IPS-NIHi7 (cell line): ENCODE measurements around the gene SSBP3.
"Not testable (repeated sequence)": the region's sequence is repeated elsewhere in the genome, so short reads cannot be mapped to it uniquely, and the experiment has no call there.

Source experiments
- DNase-seq: peaks from one replicate; pipeline ENCODE4 v3.0.0; 2012; ENCODE audit warnings: mixed read lengths; ENCODE audit errors: extremely low spot score

SSBP3 gene

DNA sequence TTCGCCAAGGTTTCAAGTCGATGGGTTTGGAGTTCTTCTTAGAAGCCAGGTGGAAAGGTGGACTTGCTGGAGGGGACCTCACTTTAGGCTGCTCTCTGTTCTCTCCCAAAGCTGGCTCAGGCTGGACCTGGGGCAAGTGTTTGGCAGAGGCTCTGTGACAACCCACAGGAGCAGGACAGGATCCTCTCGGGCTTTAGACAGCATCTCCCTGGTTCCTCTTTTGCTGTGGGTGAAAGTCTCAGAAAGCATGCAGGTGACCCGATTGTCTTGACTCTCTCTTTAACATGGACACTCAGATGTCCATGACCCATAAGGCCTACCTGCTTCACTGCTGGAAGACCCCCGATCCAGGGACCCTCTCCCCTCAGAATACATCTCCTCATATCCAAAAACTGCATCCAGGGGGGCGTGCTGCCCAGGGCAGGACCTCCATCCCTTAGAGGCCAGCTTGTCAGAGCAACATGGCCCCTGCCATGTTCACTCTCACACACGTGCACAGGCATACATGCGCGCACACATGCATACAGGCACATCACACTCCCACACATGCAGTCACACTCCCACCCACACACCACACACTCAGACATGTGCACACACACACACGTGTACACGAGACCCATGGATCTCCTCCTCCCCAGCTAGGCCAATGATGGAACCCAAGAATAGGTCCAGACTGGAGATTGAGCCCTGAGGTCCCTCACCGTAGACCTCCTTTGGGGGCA, 184.9 kb downstream of the SSBP3 start:
- DNase-seq, result no peak

DNA sequence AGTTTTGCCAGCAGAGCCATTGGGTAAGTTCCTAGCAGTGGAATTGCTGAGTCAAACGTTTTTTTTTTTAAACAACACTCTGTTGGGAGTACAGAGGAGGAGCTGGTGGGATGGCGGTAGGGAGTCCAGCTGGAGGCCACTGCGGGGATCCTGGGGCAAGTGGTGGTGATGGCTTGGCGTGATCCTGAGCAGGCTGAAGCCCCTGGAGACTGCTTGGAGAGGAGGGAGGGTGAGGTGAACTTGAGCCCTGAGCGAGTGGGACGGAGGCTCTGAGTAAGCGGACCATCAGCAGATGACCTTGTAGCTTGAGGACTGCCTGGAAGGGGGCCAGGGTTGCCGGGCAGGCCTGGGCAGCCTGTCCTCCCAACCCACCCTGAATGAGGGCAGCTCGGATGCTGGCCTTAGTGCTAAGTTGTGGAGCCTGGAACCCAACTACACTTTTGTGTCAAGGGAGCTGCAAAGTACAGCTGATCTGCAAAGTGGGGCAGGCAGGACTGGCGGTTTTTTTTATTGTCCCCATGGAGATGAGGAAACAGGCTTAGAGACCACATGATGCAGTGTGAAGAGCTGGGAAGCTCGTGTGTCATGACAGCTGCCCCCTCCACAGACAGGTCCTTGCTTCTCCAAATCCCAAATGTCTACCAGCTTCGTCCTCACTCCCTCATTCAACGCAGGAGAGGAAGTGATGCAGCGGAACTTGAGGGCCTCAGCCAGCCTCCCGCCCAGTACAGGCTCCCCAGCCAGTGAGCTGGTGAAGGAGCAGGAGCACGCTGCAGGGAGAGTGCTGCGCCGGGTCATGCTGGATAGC, 186.0 kb downstream of the SSBP3 start:
- DNase-seq, result no peak

DNA sequence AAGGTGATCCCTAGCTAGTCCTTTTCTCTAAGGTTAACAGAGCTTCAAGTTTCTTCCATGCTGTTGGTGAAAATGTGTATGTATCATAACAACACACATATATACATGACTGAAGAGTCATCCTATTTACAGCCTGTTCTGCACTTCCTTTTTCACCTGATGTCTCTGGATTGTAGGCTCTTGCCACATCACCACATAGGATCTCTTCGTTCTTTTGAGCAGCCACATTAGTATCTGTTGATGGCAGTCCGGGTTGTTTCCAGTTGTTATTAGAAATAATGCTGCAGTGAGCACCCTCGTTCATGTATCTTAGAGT, 186.5 kb downstream of the SSBP3 start:
- DNase-seq, result no peak

DNA sequence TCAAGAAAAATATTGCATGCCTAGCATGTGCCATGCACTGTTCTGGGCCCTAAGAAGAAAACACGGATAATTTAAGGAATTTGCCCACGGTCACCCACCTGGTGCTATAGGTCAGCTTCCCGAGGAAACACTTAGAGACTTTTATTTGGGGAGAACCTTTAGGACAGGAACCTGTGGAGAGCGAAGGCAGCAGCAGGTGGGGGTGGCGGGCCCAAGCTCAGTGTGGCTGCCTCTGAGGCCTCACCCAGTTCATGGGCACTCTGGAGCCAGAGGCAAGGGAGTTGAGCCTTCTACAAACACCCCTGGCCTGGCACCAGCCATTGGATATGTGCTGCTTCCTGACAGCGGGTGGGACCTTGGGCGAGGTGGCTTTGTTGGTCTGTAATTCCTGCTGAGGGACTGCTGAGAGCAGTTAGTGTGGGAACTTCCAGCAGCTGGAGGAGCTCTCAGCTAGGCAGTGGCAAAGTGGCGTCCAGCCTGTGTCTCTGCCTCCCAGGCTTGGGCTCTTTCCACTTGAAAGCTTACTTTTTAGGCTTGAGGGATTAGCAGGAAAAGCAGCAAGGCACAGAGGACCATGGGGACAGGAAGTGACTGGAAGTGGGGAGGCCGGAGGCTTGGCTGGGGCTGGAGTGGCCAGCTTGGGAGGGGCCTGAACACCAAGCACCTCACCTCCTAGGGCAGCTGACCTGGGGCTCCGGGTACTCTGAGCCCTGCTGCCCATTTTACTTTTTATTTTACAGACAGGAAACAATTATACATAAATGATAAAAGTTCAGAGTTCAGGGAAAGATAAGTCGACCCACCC, 187.1 kb downstream of the SSBP3 start:
- no peak for DNase-seq

DNA sequence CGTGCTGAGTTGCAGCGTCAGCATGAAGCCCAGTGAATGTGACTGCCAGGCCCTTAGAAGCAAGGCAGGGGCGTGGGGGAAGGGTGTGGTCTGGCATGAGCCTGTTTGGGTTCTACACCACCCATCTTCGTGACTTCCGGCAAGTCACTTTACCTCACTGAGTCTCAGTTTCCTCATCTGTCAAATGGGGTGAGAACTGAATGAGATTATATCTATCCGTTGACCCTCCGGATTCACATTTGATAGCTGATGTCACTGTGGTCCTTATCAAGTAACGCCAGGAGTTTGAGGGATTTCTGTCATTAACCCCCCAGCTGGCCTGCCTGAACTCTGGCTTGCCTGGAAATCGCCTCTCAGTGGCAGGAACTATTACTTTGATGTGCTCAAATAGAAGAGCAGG, 190.7 kb downstream of the SSBP3 start:
- DNase-seq, result no peak

DNA sequence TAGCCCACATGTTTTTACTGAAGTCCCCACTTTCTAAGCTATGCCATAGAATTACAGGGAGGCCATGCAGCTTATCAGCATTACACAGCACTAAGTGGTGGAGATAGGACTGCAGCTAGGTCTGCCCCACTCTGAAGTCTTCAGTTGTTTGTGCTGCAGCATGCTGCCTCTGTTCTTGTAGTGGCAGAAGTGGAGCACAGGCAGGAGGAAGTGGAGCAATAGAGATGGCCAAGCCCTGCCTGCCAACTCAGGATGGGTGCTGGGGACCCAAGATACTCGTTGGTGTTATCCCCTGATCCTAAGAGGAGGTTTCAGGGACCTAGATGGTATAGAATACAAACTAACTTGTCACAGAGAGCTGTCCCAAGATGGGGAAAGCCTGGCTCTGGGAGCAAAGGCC, 193.3 kb downstream of the SSBP3 start:
- no peak for DNase-seq

DNA sequence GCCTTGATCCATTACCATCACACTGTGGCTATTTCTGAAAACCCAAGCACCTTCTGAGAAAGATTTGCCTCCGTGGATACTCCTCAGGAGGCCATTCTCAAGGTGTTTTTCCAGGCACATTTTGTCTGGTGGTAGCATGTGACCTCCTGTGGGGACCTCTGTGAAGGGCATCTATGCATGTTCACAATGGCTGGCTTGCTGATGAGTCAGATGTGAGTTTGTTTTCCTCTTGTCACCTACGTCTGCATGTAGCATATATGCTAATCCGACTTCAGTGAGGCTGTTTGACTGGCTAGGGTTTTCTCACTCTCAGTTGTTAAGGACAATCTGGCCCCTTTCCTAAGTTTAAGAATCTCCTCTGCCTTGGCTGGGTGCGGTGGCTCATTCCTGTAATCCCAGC, 198.3 kb downstream of the SSBP3 start:
- DNase-seq, result not testable (repeated sequence)

DNA sequence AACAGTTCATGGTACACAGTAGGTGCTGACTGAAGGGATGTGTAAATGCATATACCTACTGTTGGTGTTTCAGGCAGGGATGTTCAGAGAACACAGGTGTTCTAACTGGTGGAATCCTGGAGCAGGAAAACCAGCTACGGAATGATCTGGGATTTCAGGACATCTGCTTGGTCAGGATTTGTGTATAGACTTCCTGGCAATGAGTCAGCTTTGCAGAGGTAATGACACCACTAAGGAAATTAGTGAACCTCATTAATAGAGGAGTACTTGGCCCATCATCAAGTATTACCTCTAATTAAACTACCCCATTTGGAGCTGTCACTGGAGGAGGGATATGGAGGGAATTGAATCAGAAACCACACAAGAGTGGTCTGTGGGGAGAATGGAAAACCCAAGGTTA, 198.9 kb downstream of the SSBP3 start:
- no peak for DNase-seq

DNA sequence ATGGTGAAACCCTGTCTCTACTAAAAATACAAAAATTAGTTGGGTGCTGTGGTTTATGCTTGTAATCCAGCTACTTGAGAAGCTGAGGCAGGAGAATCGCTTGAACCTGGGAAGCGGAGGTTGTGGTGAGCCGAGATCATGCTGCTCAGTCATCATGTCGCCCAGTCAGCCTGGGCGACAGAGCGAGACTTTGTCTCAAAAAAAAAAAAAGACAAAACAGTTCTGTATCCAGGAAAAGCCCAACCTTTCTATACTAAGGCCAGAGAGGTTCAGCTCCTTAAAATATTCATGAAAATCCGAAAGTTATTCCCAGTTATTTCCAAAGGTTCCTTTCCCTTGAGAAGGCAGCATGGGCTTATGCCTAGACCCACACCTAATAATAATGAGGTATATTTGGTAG, 202.0 kb downstream of the SSBP3 start:
- DNase-seq, result no peak

DNA sequence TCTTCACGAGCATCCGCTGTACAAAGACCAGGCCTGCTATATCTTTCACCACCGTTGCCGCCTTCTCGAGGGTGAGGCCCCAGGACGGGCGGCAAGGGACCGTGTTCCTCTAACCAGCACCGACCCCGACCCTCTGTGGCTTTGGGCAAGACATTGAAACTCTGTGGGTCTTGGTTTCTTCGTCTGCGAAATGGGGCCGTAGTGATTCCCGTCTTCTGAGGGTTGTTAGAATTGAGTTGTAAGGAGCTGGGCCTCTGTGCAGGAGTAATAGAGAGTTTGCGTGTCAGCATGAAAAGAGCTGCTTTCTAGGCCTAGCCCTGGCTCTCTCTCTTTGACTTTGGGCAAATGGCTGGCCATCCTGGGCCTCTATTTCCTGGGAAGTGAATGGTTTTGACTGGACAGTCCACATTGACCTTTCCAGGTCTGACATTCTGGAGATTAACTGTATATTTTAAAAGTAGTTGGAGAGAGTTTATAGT, 205.6 kb downstream of the SSBP3 start:
- no peak for DNase-seq

DNA sequence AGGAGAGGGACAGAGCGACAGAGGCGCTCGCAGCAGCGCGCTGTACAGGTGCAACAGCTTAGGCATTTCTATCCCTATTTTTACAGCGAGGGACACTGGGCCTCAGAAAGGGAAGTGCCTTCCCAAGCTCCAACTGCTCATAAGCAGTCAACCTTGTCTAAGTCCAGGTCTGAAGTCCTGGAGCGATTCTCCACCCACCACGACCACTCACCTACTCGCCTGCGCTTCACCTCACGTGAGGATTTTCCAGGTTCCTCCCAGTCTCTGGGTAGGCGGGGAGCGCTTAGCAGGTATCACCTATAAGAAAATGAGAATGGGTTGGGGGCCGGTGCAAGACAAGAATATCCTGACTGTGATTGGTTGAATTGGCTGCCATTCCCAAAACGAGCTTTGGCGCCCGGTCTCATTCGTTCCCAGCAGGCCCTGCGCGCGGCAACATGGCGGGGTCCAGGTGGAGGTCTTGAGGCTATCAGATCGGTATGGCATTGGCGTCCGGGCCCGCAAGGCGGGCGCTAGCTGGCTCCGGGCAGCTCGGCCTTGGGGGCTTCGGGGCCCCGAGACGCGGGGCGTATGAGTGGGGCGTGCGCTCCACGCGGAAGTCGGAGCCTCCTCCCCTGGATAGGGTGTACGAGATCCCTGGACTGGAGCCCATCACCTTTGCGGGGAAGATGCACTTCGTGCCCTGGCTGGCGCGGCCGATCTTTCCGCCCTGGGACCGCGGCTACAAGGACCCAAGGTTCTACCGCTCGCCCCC, 206.3 kb downstream of the SSBP3 start, which contains the start of the genes CYB5RL and MRPL37:
Gene CYB5RL, minus strand, starts transcription at position 266 of the 754 bp plus-strand sequence. CDS start 4,414 bp downstream, outside the sequence.
Gene MRPL37, plus strand, starts transcription at position 403 of the 754 bp plus-strand sequence. Its CDS starts 77 bp downstream, at position 480.
- peak; percentile 100 for DNase-seq

DNA sequence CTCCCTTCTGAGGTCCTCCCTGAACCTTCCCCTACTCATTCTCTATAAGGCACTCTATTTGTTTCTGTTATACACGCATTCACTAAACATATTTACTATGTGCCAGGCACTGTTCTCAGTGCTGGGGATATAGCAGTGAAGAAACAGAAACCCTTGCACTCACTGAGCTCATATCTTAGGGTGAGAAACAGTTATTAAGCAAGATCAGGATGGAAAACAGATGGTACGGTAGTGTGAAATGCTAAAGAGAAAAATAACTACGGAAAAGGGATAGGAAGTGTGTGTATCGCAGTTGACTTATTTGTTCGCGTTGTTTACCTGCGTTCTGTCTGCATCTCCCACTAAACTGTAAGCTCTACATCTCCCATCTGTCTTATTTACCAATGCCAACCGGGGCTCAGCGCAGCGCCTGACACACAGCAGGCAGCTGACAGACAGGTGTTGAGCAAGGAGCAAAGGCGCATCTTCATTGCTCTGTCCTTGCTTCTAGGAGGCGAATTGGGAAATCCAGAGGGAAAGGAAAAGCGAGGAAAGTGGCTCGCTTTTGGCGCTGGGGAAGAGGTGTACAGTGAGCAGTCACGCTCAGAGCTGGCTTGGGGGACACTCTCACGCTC, 206.9 kb downstream of the SSBP3 start:
- DNase-seq, result peak; percentile 58

DNA sequence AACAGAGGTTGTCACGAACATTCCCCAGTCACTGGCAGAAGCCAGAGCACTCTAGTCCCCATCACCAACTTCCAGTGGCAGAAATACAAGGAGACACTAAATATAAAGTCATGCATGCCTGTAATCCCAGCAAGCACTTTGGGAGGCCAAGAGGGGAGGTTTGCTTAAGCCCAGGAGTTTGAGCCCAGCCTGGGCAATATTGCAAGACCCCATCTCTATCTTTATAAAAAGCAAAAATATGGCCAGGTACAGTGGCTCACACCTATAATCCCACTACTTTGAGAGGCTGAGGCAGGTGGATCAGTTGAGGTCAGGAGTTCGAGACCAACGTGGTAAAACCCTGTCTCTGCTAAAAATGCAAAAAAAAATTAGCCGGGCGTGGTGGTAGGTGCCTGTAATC, 212.7 kb downstream of the SSBP3 start:
- no peak for DNase-seq

DNA sequence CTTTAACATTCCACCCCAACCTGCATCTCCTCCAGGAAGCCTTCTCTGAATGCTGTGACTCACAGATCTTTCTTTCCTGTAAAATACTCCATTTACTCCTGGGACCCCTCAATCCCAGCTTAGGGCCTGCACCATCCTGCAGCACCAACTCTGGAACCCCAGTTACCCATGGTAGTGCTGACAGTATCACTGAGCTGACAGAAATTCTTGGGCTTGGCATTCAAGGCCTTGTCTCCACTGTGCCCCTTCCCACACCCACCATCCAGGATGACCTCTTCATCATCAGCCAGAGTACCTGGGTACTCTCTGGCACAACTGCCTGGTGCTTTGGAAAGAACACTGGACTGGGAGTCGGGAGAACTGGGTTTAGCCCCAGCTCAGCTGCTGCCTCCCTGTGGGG, 214.7 kb downstream of the SSBP3 start:
- DNase-seq, result no peak

DNA sequence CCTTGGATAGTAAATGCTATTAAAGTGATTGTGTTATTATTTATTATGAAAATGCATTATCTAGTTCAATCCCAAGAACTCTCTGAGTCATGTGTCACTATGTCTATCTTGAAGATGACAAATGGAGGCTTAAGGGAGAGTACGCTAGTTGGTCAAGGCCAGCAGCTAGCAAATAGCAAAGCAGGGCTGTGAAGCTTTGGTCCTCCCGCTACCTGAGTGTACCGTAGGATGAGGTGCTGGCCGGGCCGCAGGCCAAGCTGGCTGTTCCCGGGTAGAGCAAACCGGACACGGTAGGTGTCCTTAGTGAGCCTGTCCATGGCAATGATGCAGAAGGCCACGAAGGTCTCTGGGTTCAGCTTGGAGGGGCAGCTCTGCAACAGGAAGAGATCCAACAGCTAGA, 215.7 kb downstream of the SSBP3 start:
- no peak for DNase-seq

DNA sequence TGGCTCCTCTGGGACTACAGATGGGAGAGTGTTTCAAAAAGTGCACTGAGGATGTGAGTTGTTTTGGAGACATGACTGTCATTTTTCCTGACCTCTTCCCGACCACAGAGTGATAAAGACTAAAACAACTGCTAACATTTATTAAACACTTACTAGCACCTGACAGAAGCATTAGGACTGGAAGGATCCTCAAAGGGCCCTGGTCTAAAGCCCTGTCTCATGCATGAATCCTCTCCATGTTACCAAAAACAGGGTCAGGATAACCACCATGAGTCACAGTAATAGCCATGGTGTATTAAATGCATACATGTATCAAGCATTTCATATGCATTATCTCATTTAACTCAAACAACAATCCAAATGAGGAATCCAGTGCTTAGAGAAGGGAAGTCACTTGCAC, 217.9 kb downstream of the SSBP3 start:
- DNase-seq, result no peak

DNA sequence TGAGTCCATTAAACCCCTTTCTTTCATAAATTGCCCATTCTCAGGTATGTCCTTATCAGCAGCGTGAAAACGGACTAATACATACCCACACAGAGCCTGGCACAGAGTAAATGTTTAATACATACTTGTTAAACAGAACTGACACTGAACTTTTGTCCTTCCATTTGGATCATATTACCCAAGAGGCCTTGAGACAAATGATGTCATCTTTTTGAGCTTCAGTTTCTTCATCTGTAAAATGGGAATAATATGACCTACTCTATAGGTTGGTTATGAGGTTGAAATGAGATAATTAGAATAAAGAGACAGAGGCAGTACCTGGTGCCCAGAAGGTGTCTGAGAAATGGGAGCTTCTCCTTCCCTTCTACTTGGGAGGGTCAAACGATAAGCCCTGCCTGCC, 220.1 kb downstream of the SSBP3 start:
- no peak for DNase-seq

DNA sequence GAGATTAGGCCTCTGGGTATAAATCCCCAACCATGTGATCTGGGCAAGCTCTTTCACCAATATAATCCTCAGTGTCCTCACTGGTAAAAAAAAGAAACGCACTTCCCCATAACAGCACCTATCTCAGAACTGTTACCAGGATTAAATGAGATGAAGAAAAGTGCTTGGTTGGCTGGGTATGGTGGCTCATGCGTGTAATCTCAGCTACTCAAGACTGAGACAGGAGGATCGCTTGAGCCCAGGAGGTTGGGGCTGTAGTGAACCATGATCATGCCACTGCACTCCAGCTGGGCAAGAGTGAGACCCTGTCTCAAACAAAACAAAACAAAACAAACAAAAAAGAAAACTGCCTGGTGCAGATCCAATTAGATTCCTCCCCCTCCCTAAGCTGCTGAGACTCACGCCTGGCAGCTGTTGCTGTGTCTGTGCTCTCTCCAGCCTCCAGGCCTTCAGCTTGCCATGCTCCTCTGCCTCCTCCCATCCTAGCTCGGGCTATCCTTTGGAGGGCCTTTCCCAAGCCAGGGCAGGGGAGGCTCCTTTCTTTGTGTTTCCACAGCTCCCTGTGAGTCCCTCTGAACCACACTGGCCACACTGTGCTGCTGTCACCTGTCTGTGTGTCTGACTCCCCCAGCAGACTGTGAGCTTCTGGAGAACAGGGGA, 225.4 kb downstream of the SSBP3 start:
- DNase-seq, result no peak

DNA sequence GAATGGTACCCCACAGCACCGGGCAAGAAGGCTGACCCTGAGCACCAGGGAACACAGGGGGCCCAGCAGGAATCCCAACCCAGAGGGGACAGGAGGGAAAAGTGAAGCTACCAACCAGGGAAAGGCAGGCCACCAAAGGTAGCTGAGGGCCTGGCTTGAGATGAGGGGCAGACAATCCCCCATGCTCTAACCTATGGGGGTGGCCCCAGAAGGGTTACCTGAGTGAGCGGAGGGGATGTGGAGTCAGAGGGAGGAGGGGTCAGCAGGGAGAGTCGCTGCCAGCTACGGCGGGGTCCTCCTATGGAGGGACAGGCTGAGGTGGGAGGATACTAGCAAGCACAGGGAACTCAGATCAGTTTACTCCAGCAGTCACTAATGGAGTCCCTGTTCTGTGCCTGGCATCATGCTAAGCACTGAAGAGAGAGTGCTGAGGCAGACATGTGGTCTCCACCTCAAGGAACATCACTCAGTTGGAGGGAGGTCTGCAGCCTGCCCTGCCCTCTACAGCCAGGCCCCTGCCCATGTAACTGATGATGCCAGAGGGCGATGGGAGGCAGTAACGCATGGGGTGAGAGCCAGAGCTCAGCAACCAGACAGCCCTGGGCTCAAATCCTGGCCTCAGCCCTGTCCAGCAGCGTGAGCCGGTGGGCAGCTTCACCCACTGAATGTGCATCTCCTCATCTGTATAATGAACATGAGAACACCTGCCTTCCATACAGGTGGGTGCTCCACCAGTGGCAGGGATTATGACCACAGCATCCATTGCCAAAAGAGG, 227.7 kb downstream of the SSBP3 start:
- DNase-seq, result no peak

DNA sequence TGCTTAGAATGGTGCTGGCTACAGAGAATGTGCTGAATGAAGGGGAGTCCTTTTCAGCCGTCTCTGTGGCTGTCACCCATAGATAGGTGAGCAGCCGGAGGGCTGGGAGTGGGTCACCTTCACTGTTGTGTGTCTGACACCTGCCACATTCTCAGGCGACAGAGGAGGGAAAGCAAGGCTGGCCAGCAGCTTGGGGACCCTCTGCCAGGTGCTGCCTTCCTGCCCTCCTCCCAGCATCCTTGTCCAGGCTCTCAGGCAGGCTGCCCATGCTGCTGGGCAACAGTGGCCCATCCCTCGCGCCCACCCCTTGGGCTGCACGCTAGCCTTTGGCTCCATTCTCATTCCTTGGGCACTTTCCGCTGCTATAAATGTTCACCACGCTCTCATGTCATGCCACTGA, 228.5 kb downstream of the SSBP3 start:
- no peak for DNase-seq
